Suprapubic skin (tissue), 3 donors: ENCODE measurements around the gene ILRUN.

Source experiments
- CTCF ChIP-seq, 2 donors: fragments of 200-600 bp in 1 of 2; fragments of 450-650 bp in 1 of 2; sonication (generic) in 1 of 2; IDR thresholded peaks; one replicate each; pipeline ENCODE4 v1.5.1; 2016 to 2019; ENCODE audit warnings: antibody characterized with exemption in 2 of 2, mild to moderate bottlenecking in 1 of 2, moderate library complexity in 1 of 2
- EP300 ChIP-seq: sonication (generic); formaldehyde crosslinking; IDR thresholded peaks from one replicate; pipeline ENCODE4 v1.6.1; 2017; ENCODE audit warnings: antibody characterized with exemption
- POLR2A ChIP-seq, 2 donors: fragments of 450-650 bp; IDR thresholded peaks; one replicate each; pipeline ENCODE4 v1.6.1; 2017; ENCODE audit warnings: antibody characterized with exemption in 2 of 2, mild to moderate bottlenecking in 2 of 2, moderate library complexity in 2 of 2

GRCh38 chr6:34726055-34726454 lies 29.5 kb upstream of the ILRUN start:
- no peak for TF ChIP-seq EP300
- TF ChIP-seq POLR2A (IDR thresholded peaks at IDR 0.05), result no peak
- no peak for TF ChIP-seq CTCF (IDR thresholded peaks at IDR 0.05)
